ENCODE data around the gene IKBIP.
"Not testable (repeated sequence)": the region's sequence is repeated elsewhere in the genome, so short reads cannot be mapped to it uniquely, and the experiment has no call there.

IKBIP gene

DNA sequence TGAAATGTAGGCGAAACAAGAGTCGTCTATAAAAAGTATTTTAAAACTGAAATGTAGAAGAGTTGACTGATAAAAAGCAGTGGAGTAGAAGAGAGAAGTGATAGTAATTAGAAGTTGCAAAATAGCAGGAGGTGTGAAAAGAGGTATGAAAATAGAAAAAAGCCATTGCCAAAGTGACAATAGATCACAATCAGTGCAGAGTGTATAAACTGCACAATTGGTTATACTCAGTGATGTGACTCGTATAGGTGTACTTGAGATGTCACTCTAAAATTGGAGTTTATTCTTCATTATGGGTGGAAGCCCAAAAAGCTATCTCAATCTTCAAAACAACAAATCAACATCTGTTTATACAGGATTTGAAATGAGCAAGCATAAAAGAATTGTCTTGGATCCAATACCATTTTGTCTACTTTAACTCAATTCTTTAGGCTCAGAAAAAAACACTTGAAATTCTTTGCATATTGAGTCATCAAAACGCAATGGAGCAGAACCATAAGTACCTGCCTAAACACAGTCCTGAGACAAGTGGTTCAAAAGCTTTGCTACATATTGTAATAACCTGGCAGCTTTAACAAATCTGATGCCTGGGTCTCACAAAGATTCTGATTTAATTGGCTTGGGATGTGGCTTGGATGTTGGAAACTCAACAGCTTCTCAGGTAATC is 8.8 kb downstream of the IKBIP start:
- peak; percentile 22 for DNase-seq (ENCODE audit: low spot score)

DNA sequence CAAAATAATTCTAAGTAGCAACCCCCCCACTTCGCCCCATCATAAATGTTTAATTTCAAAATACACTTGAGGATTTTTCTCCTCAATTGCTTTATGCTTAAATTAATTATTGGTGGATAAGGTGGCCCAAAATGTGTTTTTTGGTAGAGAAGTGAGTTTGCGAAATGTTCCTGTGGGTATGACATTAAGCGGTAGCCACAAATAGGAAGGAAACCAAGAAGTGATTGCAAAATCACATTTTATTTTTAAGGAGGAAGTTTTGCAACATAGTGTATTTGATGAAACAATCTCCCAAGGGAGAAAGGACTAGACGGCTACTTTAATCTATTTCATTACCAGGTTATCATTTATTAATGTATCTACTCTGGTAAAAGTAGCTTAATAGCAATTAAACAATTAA is 25.6 kb downstream of the IKBIP start:
- no peak for DNase-seq (ENCODE audit: low spot score)

DNA sequence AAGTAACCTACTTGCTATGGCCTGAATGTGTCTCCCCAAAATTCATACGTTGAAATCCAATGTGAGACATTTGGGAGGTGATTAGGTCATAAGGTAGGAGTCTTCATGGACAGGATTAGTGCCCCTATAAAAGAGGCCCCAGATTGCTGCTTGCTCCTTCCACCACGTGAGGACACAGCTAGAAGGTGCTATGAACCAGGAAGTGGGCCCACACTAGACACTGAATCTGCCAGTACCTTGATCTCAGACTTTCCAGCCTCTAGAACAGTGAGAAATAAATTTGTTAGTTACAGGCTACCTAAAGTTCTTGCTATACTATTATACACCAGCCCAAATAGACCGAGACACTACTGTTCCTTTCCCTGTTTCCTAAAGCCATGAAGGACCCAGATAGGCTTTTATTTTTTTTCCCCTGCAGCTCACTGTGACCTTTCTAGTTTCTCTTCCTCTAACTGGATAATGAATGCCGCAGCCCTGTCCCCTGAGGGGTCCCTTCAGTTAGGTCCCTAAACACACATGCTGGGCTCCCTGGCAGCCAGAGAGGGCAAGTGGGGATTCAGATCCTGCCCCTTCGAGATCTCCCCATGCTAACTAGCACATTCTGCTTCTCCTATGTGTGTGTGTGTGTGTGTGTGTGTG is 31.8 kb downstream of the IKBIP start:
- no peak for DNase-seq (ENCODE audit: low spot score)

DNA sequence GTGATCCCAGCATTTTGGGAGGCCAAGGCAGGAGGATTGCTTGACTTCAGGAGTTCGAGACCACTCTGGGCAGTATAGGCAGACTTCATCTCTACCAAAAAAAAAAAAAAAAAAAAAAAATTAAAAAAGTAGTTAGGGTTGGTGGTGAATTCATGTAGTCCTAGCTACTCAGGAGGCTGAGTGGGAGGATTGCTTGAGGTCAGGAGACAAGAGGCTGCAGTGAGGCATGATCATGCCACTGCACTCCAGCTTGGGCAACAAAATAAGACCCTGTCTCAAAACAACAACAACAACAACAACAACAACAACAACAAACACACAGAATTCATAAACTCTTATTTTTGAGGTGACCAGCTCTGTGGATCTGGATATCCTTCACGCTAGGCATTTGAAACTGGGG is 34.0 kb downstream of the IKBIP start:
- DNase-seq (ENCODE audit: low spot score): no peak

DNA sequence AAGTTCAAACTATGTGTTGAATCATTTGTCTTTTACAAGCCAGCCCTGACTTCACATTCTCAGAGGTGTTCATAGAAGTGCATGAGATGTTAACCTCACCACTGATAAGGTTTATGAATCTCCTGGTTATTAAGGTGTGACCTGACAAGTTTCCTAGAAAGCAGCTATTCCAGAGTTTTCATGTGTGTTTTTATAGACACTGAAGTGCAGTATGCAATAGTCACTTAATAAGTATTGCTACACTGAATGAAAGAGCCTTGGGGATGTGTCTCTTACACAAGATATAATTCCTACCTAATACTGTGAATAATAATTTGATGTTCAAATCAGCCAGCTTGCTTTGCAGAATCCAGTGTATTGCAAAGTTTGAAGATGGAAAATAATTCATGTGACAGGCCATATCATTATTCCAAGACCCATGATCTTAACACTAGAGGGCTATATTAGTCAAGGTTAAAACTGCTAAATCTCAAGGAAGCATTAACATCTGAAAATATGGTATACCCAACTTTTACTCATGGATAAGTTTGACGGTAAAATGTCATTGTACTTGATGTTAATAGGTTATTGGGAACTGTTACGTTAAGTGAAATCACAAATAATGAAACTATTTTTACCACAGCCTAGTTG is 38.1 kb downstream of the IKBIP start:
- no peak for DNase-seq (ENCODE audit: low spot score)

DNA sequence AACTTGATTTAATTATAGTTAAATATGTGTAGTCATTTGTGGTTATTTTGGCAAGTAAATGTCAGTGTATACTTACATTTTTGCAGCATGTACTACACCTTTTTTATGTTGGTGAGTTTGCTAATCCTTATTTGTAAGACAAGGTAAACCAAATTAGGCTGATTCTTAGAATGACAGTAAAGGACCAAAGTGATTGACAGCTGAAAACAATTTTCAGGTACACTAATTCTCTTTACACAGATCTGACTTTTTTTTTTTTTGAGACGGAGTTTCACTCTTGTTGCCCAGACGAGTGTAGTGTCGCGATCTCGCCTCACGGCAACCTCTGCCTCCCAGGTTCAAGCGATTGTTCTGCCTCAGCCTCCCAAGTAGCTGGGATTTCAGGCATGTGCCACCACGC is 42.7 kb downstream of the IKBIP start:
- no peak for DNase-seq (ENCODE audit: low spot score)

DNA sequence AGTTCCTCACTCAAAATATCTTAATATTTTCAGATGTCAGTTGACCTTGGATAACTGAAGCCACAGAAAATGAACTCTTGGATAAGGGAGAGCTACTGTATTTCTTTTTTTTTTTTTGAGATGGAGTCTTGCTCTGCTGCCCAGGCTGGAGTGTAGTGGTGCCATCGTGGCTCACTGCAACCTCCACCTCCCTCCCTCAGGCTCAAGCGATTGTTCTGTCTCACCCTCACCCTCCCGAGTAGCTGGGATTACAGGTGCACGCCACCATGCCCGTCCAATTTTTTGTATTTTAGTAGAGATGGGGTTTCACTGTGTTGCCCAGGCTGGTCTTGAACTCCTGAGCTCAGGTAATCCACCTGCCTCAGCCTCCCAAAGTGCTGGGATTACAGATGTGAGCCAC is 47.3 kb downstream of the IKBIP start:
- DNase-seq (ENCODE audit: low spot score): not testable (repeated sequence)

DNA sequence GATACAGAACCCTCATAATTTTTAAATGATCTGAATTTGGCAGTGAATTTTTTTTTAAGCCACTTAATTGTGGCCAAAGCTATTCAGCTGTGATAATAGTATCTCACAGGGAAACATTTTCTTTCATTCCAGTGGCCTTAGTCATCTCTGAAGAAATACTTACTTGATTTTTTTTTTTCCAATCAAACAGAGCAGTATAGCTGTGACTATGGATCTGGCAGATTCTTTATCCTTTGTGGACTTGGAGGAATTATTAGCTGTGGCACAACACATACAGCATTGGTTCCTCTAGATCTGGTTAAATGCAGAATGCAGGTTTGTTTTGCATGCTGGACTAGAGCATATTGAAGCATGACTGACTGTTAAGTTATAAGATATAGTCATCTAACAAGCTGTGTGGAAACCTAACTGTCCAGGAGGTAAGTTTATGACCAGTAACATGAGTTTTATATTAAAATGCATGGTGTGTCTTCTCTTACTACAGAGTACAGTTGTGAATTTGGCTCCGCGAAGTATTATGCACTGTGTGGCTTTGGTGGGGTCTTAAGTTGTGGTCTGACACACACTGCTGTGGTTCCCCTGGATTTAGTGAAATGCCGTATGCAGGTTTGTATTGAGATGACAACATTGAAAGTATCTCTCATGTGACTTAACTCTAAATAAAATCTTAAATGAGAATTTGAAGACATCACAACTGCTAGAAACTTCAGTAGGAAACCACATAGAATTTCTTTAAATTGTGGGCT is 49.2 kb downstream of the IKBIP start:
- peak; percentile 59 for DNase-seq (ENCODE audit: low spot score)

DNA sequence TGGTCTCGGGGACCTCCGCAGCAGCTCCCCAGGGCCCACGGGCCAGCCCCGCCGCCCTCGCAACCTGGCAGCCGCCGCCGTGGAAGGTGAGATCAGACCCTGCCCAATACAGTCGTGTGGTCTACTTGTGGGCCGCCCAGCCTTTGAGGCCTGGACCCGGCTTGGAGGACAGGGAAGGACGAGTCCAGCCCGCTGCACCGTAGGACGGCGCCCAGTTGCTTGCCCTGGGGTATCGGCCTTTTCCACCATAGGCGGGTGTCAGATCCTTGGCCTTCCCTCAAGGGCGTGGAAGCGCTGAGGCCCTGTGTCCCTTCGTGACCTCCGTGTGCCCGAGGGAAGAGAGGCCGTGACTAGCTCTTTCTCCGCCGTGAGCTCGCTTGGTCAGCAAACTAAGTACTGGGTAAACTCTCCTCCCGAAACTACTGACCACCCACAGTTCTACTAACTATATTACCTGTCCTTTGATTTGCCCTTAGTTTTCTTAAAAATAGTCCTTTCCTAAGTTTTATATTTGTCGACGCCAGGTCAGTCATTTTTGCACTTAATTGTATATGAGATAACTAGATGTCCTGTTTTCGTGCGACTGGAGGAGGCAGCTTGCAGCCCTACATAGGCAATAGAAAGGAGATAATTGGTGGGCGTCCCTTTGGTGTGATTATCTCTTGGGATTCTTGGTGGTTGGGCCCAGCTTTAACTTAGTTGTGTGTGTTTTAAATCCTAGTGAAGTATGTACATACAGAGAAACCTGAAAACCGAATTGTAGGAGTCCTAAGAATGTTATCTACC is 50.3 kb downstream of the IKBIP start:
- DNase-seq (ENCODE audit: low spot score): no peak

DNA sequence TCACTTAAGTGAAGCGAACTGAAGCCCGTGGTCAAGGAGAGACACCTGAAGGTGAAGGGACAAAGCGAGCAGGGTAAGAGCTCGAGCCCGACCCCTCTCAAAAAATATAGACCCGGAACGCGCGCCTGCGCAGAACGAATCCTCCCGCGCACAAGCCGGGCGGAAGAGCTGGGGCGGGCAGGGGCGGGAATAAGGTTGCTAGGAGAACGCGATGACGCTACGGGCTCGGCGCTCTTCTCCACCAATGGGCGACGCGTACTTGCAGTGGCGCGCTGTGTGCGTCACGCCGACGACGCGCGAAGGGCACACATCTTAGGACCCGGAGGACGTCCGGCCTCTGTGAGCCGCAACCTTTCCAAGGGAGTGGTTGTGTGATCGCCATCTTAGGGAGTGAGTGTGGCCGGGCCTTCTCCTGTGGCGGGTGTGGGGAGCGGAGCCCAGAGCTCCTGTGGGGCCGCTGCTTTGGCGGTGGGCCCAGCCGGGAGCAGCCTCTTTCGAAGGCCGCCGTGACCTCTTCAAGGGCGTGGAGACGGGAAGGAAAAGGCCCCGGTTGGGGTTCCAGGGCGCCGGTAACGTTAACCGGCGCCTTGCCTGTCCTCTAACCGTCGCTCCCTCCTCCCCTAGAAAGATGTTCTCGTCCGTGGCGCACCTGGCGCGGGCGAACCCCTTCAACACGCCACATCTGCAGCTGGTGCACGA is 51.1 kb downstream of the IKBIP start, which contains the start of gene SLC25A3:
SLC25A3 (plus strand) TSS at position 336 of the 699 bp plus-strand sequence; CDS start at position 629, 293 bp downstream.
- peak; percentile 94 for DNase-seq (ENCODE audit: low spot score)

DNA sequence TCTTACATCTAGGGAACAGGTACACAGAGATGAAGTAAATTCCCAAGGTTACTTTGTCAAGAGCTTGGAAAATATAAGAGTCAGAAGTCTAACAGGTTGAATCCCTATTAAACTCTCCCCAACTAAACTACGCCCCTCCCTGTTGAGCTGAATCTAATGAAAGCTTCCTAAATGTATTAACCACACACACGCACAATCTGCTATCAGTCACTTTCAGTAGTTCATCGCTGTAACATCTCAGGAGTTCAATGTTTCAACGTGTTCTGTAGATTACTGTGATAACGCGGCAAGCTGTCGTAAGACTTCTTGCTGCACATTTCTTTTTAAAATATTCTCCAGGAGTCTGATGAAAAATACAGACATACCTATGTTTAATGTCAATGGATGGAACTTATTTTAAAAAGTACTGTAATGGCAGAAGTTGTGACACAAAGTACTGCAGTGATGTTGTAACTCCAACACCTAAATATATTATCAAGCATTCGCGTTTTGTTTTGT is 51.7 kb downstream of the IKBIP start:
- DNase-seq (ENCODE audit: low spot score): no peak

DNA sequence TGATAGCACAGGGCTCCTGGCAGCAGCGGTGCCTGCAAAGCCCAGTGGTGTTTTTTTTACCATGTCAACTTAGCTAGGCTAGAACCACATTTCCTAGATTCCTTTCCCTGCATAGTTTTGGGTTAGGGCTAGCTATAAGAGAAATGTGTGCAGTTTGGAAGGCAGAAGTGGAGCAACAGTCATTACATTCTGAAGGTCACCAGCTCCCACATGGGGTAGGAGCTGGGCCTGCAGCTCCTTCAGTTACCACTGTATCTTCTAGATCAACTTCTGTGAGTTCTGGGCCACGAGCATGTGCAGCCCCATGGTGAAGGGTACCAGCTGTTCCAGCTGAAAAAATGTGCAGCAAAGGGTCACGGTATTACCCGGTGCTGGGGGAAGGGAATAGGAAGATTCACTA is 53.4 kb downstream of the IKBIP start:
- no peak for DNase-seq (ENCODE audit: low spot score)

DNA sequence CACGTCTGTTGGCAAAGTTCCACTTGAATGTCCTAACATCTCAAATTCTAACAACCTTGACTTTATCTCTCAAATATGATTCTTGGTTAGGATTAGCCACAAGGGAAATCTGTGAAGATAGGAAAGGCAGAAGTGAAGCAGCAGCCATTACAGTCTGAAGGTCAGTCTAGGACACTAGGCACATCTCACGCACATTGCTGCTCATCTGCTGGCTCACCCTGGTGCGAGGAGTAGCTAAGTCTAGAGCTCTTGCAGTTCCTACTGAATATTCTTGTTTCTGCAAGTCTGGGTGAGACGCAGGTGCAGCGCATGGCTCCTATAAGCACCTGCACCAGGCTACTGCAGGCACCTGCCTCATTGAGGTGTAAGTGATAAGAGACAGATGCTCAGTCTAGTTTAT is 57.5 kb downstream of the IKBIP start:
- no peak for DNase-seq (ENCODE audit: low spot score)

DNA sequence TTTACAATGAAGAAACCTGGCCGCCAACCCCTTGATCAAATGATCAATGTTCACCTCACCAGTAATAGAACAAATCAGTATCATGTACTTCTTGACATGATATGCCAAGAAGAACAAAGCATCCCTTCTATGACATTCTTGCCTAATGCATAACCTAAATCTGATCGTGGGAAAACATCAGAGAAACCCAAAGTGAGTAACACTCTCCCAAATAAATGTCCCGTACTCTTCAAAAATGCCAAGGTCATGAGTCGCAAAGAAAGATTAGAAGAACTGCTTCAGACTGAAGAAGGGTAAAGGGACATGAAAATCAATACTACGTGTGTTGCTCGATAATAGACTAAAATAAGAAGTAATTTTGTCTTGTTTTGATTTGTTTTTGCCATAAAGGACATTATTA is 62.5 kb downstream of the IKBIP start:
- no peak for DNase-seq (ENCODE audit: low spot score)

DNA sequence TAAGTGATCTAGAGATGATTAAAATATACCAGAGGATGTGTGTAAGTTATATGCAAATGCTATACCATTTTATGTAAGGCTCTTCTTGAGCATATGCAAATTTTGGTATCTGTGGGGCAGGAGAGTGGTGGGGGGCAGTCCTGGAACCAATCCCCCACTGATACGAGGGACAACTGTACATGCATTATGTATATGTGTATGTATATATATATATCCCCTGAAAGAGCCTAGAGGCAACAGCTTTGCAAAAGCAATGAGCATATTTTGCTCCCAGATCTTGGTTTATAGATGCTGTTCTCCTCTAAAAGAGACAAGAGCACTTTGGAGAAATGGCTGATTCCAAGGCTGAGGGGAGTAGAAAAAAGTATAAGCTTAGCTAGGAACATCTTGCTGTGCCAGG is 63.5 kb downstream of the IKBIP start:
- no peak for DNase-seq (ENCODE audit: low spot score)

DNA sequence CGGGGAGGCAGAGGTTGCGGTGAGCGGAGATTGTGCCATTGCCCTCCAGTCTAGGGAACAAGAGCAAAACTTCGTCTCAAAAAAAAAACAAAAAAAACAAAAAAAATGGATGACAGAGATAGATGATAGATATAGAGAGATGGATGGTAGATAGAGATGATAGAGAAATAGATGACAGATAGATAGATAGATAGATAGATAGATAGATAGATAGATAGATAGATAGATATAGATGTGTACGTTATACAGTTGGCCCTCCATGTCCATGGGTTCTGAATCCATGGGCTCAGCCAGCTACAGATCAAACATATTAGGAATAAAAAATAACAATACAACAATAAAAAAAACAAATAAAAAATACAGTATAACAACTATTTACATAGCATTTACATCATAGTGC is 63.9 kb downstream of the IKBIP start:
- DNase-seq (ENCODE audit: low spot score): no peak

DNA sequence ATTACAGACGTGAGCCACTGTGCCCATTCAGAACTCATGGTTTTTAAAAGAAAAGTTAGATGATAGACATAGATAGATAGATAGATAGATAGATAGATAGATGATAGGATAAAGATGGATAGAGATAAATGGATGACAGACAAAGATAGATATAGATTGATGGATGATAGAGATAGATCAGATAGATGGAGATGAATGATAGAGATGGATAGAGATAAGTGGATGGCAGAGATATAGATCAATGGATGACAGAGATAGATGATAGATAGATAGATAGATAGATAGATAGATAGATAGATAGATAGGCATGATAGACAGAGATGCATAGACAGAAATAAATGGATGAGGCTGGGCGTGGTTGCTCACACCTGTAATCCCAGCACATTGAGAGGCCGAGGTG is 64.8 kb downstream of the IKBIP start:
- no peak for DNase-seq (ENCODE audit: low spot score)

DNA sequence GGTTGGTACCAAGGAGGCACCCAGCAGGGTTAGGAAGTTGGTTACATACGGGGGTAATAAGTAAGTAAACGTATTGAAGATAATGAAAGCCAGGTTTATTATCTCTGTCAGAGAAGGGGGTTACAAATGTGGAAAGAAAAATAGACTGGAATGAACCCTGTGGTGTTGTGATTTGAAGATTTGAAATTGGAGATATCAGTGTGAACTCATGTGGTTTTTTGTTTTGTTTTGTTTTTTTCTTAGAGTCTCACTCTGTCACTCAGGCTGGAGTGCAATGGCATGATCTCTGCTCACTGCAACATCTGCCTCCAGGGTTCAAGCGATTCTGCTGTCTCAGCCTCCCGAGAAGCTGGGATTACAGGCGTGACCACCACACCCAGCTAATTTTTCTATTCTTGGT is 65.2 kb downstream of the IKBIP start:
- no peak for DNase-seq (ENCODE audit: low spot score)

DNA sequence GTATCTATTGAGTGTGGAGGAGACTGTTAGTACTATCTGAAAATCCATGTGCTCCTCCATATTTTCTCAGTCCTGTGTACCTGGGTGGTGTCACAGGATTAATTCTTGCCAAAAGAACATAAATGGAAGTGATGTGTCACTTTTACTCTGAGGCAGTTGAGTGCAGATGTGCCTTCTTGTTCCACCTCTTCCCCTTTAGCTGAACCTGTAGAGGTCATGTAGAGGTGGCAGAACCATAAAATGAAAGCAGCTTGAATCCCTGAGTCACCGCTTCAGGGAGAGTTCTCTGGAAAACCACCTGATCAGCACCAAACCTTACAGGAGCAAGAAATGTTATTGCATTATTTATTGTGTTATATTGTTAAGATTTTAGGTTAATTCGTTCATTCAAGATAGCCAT is 65.8 kb downstream of the IKBIP start:
- no peak for DNase-seq (ENCODE audit: low spot score)

DNA sequence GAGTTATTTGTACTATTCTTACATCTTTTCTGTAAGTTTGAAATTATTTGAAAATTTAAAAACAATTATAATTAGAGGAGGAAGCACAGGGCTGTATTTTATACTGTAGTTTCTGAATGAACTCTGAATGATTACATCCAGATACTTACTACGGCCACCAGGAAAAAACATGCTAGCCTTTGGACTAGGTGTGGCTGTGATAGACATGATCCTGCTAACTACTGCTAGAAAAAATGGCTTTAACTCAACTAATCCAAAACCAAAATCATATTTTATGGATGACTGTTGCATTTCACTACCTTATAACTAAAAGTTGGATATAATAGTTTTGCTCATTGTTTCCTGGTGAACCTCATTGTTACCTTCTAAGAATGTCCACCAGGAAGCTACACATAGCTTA is 66.2 kb downstream of the IKBIP start:
- no peak for DNase-seq (ENCODE audit: low spot score)

DNA sequence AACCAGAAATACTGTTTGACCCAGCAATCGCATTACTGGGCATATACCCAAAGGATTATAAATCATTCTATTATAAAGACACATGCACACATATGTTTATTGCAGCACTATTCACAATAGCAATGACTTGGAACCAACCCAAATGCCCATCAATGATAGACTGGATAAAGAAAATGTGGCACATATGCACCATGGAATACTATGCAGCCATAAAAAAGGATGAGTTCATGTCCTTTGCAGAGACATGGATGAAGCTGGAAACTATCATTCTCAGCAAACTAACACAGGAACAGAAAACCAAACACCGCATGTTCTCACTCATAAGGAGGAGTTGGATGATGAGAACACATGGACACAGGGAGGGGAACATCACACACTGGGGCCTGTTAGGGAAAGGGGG is 67.8 kb downstream of the IKBIP start:
- not testable (repeated sequence) for DNase-seq (ENCODE audit: low spot score)

Data from hepatic stellate cell (primary cell).